Measurements from ENCODE around the gene DOCK6. TPM values are rescaled to one million over a fixed set of nuclear protein-coding genes. Genes with fewer than 3 reads are reported as not detected.

DOCK6 gene
- total RNA-seq, 1 experiment from 2014 or later, result 88.8 TPM

DNA sequence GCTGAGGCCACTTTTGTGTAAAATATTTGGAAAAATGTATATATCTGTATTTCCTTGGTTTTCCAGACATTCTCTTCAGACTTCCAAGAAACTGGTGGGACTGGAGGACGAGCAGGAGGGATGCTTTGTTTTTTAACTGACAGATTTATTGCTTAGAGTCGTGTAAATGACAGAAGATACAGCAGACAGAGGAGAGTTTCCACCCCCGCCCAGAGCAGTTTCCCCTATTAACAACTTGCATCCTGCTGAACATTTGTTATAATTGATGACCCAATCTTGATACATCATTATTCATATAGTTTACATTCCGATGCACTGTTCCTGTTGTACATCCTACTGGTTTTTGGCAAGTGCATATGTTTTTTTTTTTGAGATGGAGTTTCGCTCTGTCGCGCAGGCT is 7.1 kb upstream of the DOCK6 start (continued):
- TF ChIP-seq, protein P1, sequence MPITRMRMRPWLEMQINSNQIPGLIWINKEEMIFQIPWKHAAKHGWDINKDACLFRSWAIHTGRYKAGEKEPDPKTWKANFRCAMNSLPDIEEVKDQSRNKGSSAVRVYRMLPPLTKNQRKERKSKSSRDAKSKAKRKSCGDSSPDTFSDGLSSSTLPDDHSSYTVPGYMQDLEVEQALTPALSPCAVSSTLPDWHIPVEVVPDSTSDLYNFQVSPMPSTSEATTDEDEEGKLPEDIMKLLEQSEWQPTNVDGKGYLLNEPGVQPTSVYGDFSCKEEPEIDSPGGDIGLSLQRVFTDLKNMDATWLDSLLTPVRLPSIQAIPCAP (CRISPR knock-in tag; IDR thresholded peaks at IDR 0.05), result no peak
- TF ChIP-seq, protein P2, sequence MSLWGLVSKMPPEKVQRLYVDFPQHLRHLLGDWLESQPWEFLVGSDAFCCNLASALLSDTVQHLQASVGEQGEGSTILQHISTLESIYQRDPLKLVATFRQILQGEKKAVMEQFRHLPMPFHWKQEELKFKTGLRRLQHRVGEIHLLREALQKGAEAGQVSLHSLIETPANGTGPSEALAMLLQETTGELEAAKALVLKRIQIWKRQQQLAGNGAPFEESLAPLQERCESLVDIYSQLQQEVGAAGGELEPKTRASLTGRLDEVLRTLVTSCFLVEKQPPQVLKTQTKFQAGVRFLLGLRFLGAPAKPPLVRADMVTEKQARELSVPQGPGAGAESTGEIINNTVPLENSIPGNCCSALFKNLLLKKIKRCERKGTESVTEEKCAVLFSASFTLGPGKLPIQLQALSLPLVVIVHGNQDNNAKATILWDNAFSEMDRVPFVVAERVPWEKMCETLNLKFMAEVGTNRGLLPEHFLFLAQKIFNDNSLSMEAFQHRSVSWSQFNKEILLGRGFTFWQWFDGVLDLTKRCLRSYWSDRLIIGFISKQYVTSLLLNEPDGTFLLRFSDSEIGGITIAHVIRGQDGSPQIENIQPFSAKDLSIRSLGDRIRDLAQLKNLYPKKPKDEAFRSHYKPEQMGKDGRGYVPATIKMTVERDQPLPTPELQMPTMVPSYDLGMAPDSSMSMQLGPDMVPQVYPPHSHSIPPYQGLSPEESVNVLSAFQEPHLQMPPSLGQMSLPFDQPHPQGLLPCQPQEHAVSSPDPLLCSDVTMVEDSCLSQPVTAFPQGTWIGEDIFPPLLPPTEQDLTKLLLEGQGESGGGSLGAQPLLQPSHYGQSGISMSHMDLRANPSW (CRISPR knock-in tag; conservative IDR thresholded peaks at IDR 0.05; ENCODE audit: low read depth), result no peak
- TF ChIP-seq, protein P3, sequence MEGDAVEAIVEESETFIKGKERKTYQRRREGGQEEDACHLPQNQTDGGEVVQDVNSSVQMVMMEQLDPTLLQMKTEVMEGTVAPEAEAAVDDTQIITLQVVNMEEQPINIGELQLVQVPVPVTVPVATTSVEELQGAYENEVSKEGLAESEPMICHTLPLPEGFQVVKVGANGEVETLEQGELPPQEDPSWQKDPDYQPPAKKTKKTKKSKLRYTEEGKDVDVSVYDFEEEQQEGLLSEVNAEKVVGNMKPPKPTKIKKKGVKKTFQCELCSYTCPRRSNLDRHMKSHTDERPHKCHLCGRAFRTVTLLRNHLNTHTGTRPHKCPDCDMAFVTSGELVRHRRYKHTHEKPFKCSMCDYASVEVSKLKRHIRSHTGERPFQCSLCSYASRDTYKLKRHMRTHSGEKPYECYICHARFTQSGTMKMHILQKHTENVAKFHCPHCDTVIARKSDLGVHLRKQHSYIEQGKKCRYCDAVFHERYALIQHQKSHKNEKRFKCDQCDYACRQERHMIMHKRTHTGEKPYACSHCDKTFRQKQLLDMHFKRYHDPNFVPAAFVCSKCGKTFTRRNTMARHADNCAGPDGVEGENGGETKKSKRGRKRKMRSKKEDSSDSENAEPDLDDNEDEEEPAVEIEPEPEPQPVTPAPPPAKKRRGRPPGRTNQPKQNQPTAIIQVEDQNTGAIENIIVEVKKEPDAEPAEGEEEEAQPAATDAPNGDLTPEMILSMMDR (IDR thresholded peaks at IDR 0.05), result no peak
- no peak for TF ChIP-seq JAZF1 (CRISPR knock-in tag; IDR thresholded peaks at IDR 0.05)
- TF ChIP-seq, protein P4, sequence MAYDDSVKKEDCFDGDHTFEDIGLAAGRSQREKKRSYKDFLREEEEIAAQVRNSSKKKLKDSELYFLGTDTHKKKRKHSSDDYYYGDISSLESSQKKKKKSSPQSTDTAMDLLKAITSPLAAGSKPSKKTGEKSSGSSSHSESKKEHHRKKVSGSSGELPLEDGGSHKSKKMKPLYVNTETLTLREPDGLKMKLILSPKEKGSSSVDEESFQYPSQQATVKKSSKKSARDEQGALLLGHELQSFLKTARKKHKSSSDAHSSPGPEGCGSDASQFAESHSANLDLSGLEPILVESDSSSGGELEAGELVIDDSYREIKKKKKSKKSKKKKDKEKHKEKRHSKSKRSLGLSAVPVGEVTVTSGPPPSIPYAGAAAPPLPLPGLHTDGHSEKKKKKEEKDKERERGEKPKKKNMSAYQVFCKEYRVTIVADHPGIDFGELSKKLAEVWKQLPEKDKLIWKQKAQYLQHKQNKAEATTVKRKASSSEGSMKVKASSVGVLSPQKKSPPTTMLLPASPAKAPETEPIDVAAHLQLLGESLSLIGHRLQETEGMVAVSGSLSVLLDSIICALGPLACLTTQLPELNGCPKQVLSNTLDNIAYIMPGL (CRISPR knock-in tag; IDR thresholded peaks at IDR 0.05), result no peak
- TF ChIP-seq, protein P5, sequence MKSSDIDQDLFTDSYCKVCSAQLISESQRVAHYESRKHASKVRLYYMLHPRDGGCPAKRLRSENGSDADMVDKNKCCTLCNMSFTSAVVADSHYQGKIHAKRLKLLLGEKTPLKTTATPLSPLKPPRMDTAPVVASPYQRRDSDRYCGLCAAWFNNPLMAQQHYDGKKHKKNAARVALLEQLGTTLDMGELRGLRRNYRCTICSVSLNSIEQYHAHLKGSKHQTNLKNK (CRISPR knock-in tag; IDR thresholded peaks at IDR 0.05), result no peak
- TF ChIP-seq IRF2 (CRISPR knock-in tag; IDR thresholded peaks at IDR 0.05; ENCODE audit: borderline replicate concordance, low read depth), result no peak
- no peak for TF ChIP-seq ZNF396 (CRISPR knock-in tag; IDR thresholded peaks at IDR 0.05; ENCODE audit: borderline replicate concordance)
- TF ChIP-seq RORB (CRISPR knock-in tag; IDR thresholded peaks at IDR 0.05), result no peak
- TF ChIP-seq, protein P6, sequence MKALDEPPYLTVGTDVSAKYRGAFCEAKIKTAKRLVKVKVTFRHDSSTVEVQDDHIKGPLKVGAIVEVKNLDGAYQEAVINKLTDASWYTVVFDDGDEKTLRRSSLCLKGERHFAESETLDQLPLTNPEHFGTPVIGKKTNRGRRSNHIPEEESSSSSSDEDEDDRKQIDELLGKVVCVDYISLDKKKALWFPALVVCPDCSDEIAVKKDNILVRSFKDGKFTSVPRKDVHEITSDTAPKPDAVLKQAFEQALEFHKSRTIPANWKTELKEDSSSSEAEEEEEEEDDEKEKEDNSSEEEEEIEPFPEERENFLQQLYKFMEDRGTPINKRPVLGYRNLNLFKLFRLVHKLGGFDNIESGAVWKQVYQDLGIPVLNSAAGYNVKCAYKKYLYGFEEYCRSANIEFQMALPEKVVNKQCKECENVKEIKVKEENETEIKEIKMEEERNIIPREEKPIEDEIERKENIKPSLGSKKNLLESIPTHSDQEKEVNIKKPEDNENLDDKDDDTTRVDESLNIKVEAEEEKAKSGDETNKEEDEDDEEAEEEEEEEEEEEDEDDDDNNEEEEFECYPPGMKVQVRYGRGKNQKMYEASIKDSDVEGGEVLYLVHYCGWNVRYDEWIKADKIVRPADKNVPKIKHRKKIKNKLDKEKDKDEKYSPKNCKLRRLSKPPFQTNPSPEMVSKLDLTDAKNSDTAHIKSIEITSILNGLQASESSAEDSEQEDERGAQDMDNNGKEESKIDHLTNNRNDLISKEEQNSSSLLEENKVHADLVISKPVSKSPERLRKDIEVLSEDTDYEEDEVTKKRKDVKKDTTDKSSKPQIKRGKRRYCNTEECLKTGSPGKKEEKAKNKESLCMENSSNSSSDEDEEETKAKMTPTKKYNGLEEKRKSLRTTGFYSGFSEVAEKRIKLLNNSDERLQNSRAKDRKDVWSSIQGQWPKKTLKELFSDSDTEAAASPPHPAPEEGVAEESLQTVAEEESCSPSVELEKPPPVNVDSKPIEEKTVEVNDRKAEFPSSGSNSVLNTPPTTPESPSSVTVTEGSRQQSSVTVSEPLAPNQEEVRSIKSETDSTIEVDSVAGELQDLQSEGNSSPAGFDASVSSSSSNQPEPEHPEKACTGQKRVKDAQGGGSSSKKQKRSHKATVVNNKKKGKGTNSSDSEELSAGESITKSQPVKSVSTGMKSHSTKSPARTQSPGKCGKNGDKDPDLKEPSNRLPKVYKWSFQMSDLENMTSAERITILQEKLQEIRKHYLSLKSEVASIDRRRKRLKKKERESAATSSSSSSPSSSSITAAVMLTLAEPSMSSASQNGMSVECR (CRISPR knock-in tag; IDR thresholded peaks at IDR 0.05; ENCODE audit: borderline replicate concordance), result no peak

DNA sequence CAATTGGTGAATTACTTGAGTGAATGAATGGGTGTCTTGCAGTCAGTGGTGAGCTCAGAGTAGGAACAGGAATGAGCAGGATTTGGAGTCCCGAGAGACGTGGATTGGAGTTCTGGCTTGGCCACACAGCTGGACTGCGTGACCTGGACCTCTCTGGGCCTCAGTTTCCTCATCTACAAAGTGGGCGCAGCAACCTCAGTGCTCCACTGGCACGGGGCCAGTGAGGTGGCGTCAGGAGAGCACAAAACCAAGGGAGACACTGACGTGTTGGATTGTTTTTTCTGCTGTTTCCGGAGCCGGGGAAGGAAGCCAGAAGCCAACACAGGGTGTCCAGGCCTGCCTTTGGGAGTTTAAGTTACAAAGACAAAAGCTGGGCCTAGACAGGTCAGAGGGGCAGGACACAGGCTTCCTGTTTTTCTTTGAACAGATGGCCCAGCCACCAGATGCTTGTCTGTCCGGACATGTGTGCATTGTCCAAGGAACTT is 6.5 kb upstream of the DOCK6 start:
- Mint-ChIP-seq H3K9me3 (no peaks in the 10 kb centered on the region), H3K36me3 (no peaks in the 10 kb centered on the region), H3K27me3 (ENCODE audit: low read depth) (no peaks in the 10 kb centered on the region), H3K27ac (0 out of 2 replicates have a peak overlapping the region, but pooled peaks have one; percentile 11), H3K4me3 (no peak overlapping the region), H3K4me1 (peaks cover 12% of the 10 kb centered on the region)
- DNase-seq (ENCODE audit: low spot score) (no peak), ATAC-seq (no peak)
- TF ChIP-seq, protein P7, sequence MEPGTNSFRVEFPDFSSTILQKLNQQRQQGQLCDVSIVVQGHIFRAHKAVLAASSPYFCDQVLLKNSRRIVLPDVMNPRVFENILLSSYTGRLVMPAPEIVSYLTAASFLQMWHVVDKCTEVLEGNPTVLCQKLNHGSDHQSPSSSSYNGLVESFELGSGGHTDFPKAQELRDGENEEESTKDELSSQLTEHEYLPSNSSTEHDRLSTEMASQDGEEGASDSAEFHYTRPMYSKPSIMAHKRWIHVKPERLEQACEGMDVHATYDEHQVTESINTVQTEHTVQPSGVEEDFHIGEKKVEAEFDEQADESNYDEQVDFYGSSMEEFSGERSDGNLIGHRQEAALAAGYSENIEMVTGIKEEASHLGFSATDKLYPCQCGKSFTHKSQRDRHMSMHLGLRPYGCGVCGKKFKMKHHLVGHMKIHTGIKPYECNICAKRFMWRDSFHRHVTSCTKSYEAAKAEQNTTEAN (CRISPR knock-in tag; IDR thresholded peaks at IDR 0.05), result no peak
- TF ChIP-seq, protein P8, sequence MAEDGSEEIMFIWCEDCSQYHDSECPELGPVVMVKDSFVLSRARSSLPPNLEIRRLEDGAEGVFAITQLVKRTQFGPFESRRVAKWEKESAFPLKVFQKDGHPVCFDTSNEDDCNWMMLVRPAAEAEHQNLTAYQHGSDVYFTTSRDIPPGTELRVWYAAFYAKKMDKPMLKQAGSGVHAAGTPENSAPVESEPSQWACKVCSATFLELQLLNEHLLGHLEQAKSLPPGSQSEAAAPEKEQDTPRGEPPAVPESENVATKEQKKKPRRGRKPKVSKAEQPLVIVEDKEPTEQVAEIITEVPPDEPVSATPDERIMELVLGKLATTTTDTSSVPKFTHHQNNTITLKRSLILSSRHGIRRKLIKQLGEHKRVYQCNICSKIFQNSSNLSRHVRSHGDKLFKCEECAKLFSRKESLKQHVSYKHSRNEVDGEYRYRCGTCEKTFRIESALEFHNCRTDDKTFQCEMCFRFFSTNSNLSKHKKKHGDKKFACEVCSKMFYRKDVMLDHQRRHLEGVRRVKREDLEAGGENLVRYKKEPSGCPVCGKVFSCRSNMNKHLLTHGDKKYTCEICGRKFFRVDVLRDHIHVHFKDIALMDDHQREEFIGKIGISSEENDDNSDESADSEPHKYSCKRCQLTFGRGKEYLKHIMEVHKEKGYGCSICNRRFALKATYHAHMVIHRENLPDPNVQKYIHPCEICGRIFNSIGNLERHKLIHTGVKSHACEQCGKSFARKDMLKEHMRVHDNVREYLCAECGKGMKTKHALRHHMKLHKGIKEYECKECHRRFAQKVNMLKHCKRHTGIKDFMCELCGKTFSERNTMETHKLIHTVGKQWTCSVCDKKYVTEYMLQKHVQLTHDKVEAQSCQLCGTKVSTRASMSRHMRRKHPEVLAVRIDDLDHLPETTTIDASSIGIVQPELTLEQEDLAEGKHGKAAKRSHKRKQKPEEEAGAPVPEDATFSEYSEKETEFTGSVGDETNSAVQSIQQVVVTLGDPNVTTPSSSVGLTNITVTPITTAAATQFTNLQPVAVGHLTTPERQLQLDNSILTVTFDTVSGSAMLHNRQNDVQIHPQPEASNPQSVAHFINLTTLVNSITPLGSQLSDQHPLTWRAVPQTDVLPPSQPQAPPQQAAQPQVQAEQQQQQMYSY (CRISPR knock-in tag; IDR thresholded peaks at IDR 0.05), result no peak
- no peak for TF ChIP-seq FOXJ3 (CRISPR knock-in tag; IDR thresholded peaks at IDR 0.05; ENCODE audit: borderline replicate concordance)
- ChIA-PET POLR2A (no interaction called here), CTCF (interaction anchor here (0.5 to 1.5 kb wide), 2 partner anchors 56 to 332 kb away, joined by 4 read pairs; no protein-coding TSS in a partner anchor)

All from WTC11 (cell line).